Small intestine (tissue), 7 donors: ENCODE results near the gene ASPG. TPM values are rescaled to one million over a fixed set of nuclear protein-coding genes. Genes with fewer than 3 reads are reported as not detected.

ENCODE experiments used
- DNase-seq, 2 donors: peaks; one replicate each; pipeline versions ENCODE4 v3.0.0 to v3.0.0-alpha.2; 2013
- FAIRE-seq: peaks from 2 replicates; lab custom pipeline; 2012; peaks lifted over from hg19 to GRCh38; lab: Jason Lieb, UNC
- H3K27ac ChIP-seq, 3 donors: one replicate each; pipeline ENCODE4 v1.5.1; 2013; ENCODE audit warnings: low read length in 2 of 3, mild to moderate bottlenecking in 2 of 3, control low read depth in 1 of 3, inconsistent platforms in 1 of 3, low read depth in 1 of 3, moderate library complexity in 1 of 3
- H3K27me3 ChIP-seq, 3 donors: one replicate each; pipeline ENCODE4 v1.6.1; 2013; ENCODE audit warnings: low read length in 3 of 3, inconsistent platforms in 1 of 3; ENCODE audit not compliant: control insufficient read depth in 3 of 3, insufficient read depth in 3 of 3
- H3K36me3 ChIP-seq, 3 donors: one replicate each; pipeline ENCODE4 v1.6.1; 2013; ENCODE audit warnings: low read length in 3 of 3, inconsistent platforms in 1 of 3, low read depth in 1 of 3, mild to moderate bottlenecking in 1 of 3, moderate library complexity in 1 of 3; ENCODE audit not compliant: control insufficient read depth in 3 of 3, insufficient read depth in 2 of 3
- H3K4me1 ChIP-seq, 3 donors: one replicate each; pipeline ENCODE4 v1.6.1; 2013; ENCODE audit warnings: low read length in 2 of 3, inconsistent platforms in 1 of 3, low read depth in 1 of 3, mild to moderate bottlenecking in 1 of 3, moderate library complexity in 1 of 3; ENCODE audit not compliant: control insufficient read depth in 3 of 3, insufficient read depth in 2 of 3
- H3K4me3 ChIP-seq, 3 donors: one replicate each; pipeline ENCODE4 v1.5.1; 2013; ENCODE audit warnings: low read length in 3 of 3, control low read depth in 1 of 3, inconsistent platforms in 1 of 3, low read depth in 1 of 3, mild to moderate bottlenecking in 1 of 3, moderate library complexity in 1 of 3
- H3K9me3 ChIP-seq, 2 donors: one replicate each; pipeline ENCODE4 v1.6.1; 2013; ENCODE audit warnings: low read depth in 1 of 2, low read length in 1 of 2; ENCODE audit not compliant: control insufficient read depth in 2 of 2, insufficient read depth in 1 of 2
- WGBS, 3 donors: extraction: QIAGEN DNeasy Blood & Tissue Kit; methylation state at CpG; one replicate each; pipeline ENCODE4 v1.1.7; 2013; 5-methylcytosine and 5-hydroxymethylcytosine counted together
- polyA plus RNA-seq, 4 donors: library from polyadenylated mRNA; stranded (reverse) in 3 of 4; unstranded in 1 of 4; fragments of 200-250 nt in 3 of 4; fragments of 120-200 nt in 1 of 4; gene quantifications; one replicate each; pipeline versions ENCODE4 v1.2.1 to v1.2.3, GENCODE V29; 2013
- donor health status: healthy with polysubstance abuse.
- donor health status: control.
- donor health status: control.
- donor health status: Bipolar disorder and iron deficiency.
- donor health status: healthy.

Gene ASPG
- polyA plus RNA-seq, 4 donors = 0.43 to 16.7 (median 2.3) TPM

- Histone ChIP-seq H3K27me3 (peaks cover 0 to 40% (median 2%) of the 10 kb centered on the region in 3 donors), H3K9me3 (peaks cover 0 to 5% of the 10 kb centered on the region in 2 donors), H3K4me1 (peaks cover 0 to 4% (median 0%) of the 10 kb centered on the region in 3 donors), H3K4me3 (no peak overlapping the region), H3K27ac (no peak overlapping the region), H3K36me3 (no peaks in the 10 kb centered on the region)
- no peak for DNase-seq
- no peak for FAIRE-seq
- WGBS, 3 donors = 79 to 90% (median 87%) methylated on average over 5 of the region's 5 CpGs
These were observed 34.8 kb downstream of the ASPG start for GRCh38 chr14:104120281-104120741.

- Histone ChIP-seq H3K27me3 (peaks cover 0 to 40% (median 2%) of the 10 kb centered on the region in 3 donors), H3K36me3 (no peaks in the 10 kb centered on the region), H3K4me1 (peaks cover 0 to 4% (median 0%) of the 10 kb centered on the region in 3 donors), H3K4me3 (no peak overlapping the region), H3K27ac (no peak overlapping the region), H3K9me3 (peaks cover 0 to 5% of the 10 kb centered on the region in 2 donors)
- FAIRE-seq (no peak), DNase-seq (no peak)
- 70 to 85% (median 78%) methylated on average over 5 of the region's 5 CpGs for WGBS, 3 donors
These were observed 35.6 kb downstream of the ASPG start for GRCh38 chr14:104121142-104121541.

- peaks cover 0 to 27% (median 2%) of the 10 kb centered on the region in 3 donors for H3K27me3 ChIP-seq
- no peak for FAIRE-seq
- DNase-seq = no peak
- H3K36me3 ChIP-seq = no peaks in the 10 kb centered on the region
- H3K9me3 ChIP-seq = peaks cover 0 to 5% of the 10 kb centered on the region in 2 donors
- no peaks in the 10 kb centered on the region for H3K4me1 ChIP-seq
- H3K4me3 ChIP-seq = no peak overlapping the region
- 100% methylated on average over 1 of the region's 1 CpG for WGBS, 3 donors
- H3K27ac ChIP-seq = no peak overlapping the region
These were observed 38.4 kb downstream of the ASPG start for GRCh38 chr14:104123879-104124278.

- no peaks in the 10 kb centered on the region for H3K36me3 ChIP-seq
- peaks cover 0 to 9% of the 10 kb centered on the region in 2 donors for H3K9me3 ChIP-seq
- peaks cover 0 to 17% (median 2%) of the 10 kb centered on the region in 3 donors for H3K27me3 ChIP-seq
- H3K27ac ChIP-seq = no peak overlapping the region
- no peak overlapping the region for H3K4me3 ChIP-seq
- H3K4me1 ChIP-seq = no peaks in the 10 kb centered on the region
- FAIRE-seq (no peak), DNase-seq (no peak)
- 78 to 85% (median 79%) methylated on average over 4 of the region's 4 CpGs for WGBS, 3 donors
These were observed 39.5 kb downstream of the ASPG start for GRCh38 chr14:104125011-104125410.

- no peak overlapping the region for H3K4me3 ChIP-seq
- no peak for DNase-seq
- 81 to 98% (median 93%) methylated on average over 2 of the region's 2 CpGs for WGBS, 3 donors
- peaks cover 0 to 15% of the 10 kb centered on the region in 2 donors for H3K9me3 ChIP-seq
- H3K36me3 ChIP-seq = no peaks in the 10 kb centered on the region
- H3K4me1 ChIP-seq = no peaks in the 10 kb centered on the region
- H3K27ac ChIP-seq = no peak overlapping the region
- FAIRE-seq = no peak
- peaks cover 0 to 4% (median 3%) of the 10 kb centered on the region in 3 donors for H3K27me3 ChIP-seq
These were observed 41.3 kb downstream of the ASPG start for GRCh38 chr14:104126753-104127152.

GRCh38 chr14:104128981-104129380, 43.5 kb downstream of the ASPG start:
- DNase-seq (no peak), FAIRE-seq (no peak)
- Histone ChIP-seq H3K4me1 (no peaks in the 10 kb centered on the region), H3K36me3 (no peaks in the 10 kb centered on the region), H3K4me3 (no peak overlapping the region), H3K9me3 (peaks cover 0 to 15% of the 10 kb centered on the region in 2 donors), H3K27ac (no peak overlapping the region), H3K27me3 (peaks cover 2 to 14% (median 6%) of the 10 kb centered on the region in 3 donors)
- 93 to 100% (median 97%) methylated on average over 1 of the region's 1 CpG for WGBS, 3 donors

- FAIRE-seq (no peak), DNase-seq (no peak)
- Histone ChIP-seq H3K4me3 (no peak overlapping the region), H3K9me3 (peaks cover 0 to 13% of the 10 kb centered on the region in 2 donors), H3K27me3 (peaks cover 4 to 19% (median 9%) of the 10 kb centered on the region in 3 donors), H3K4me1 (no peaks in the 10 kb centered on the region), H3K27ac (no peak overlapping the region), H3K36me3 (no peaks in the 10 kb centered on the region)
- WGBS, 3 donors = 98 to 100% (median 100%) methylated on average over 1 of the region's 1 CpG
These were observed 44.1 kb downstream of the ASPG start for GRCh38 chr14:104129556-104129955.

- H3K36me3 ChIP-seq = no peaks in the 10 kb centered on the region
- FAIRE-seq (no peak), DNase-seq (peak; percentile 70 to 72)
- peaks cover 0 to 10% of the 10 kb centered on the region in 2 donors for H3K9me3 ChIP-seq
- H3K4me1 ChIP-seq = peaks cover 0 to 13% (median 0%) of the 10 kb centered on the region in 3 donors
- no peak overlapping the region for H3K27ac ChIP-seq
- WGBS, 3 donors = 9 to 19% (median 13%) methylated on average over 11 of the region's 11 CpGs
- H3K4me3 ChIP-seq = no peak overlapping the region
- peaks cover 17 to 34% (median 22%) of the 10 kb centered on the region in 3 donors for H3K27me3 ChIP-seq
These were observed 45.6 kb downstream of the ASPG start for GRCh38 chr14:104130974-104131651.
